ENCODE results near the gene EBLN2.

- TF ChIP-seq GATA2 (IDR thresholded peaks at IDR 0.05; ENCODE audit: low read depth, low read length), result no peak
- TF ChIP-seq GATA3 (IDR thresholded peaks at IDR 0.05; ENCODE audit: low read depth, low read length), result no peak
Measured at GRCh38 chr3:73041537-73041936, 19.9 kb upstream of the EBLN2 start.
